ENCODE results near the gene IP6K2.

DNA sequence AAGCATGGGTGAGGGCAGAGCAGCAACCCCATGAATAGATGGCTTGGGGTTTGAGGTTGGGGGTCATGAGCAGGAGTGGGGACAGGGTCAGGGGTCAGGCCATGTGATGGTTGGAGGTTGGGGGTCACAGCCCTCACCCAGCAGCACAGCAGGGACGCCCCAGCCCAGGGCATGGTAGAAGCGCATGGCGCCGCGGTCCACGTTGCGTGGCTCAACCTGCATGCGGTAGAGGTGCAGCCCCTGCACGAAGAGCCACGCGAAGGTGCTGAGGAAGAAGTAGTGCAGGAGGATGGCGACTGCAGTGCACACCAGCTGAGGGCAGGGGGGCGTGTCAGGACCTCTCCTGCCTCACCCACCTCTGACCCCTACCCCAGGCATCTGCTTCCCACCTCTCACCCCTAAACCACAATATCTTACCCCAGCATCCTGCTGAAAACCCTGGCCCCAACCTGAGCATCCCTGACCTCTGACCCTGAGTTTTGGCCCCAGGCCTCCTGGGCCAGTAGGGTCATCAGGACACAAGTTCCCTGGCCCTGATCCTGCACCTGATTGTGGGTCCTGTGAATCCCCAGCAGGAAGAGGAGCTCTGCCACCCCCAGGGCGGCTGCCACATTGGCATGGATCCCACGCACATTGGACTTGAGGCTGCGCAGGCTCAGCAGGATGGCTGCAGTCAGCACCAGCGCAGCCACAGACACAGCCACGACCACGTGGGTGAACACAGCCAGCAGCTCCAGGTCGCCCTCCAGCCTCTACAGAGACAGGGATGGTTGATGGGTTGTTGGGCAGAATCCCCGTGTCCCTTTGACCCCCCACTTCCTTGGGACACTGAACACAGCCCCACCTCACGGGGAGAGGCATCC, 71.9 kb downstream of the IP6K2 start:
- TF ChIP-seq, protein P1, sequence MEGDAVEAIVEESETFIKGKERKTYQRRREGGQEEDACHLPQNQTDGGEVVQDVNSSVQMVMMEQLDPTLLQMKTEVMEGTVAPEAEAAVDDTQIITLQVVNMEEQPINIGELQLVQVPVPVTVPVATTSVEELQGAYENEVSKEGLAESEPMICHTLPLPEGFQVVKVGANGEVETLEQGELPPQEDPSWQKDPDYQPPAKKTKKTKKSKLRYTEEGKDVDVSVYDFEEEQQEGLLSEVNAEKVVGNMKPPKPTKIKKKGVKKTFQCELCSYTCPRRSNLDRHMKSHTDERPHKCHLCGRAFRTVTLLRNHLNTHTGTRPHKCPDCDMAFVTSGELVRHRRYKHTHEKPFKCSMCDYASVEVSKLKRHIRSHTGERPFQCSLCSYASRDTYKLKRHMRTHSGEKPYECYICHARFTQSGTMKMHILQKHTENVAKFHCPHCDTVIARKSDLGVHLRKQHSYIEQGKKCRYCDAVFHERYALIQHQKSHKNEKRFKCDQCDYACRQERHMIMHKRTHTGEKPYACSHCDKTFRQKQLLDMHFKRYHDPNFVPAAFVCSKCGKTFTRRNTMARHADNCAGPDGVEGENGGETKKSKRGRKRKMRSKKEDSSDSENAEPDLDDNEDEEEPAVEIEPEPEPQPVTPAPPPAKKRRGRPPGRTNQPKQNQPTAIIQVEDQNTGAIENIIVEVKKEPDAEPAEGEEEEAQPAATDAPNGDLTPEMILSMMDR (IDR thresholded peaks at IDR 0.05), result no peak
- TF ChIP-seq POLR2A (IDR thresholded peaks at IDR 0.05), result no peak

Data from testis (tissue), 2 donors.